HG03571 (cell line): ENCODE measurements around the gene C22orf15.
A peak's percentile ranks its signal among the peaks of the same experiment; 100 is the strongest.

ENCODE experiments used
- ATAC-seq: cut with Tn5 transposase; IDR thresholded peaks from one replicate; pipeline ENCODE4 v1.9.1; 2021; ENCODE audit not compliant: unreplicated experiment

C22orf15 gene

GRCh38 chr22:23750714-23751440 is 11.9 kb upstream of the C22orf15 start, which contains the start of gene ZNF70:
TSS of gene ZNF70 (minus strand) at chr22:23751112. CDS start at chr22:23745140, 5,972 bp downstream.
- ATAC-seq = peak; percentile 63

- ATAC-seq = peak; percentile 12
These were observed 11.3 kb upstream of the C22orf15 start for GRCh38 chr22:23751441-23751996.

DNA sequence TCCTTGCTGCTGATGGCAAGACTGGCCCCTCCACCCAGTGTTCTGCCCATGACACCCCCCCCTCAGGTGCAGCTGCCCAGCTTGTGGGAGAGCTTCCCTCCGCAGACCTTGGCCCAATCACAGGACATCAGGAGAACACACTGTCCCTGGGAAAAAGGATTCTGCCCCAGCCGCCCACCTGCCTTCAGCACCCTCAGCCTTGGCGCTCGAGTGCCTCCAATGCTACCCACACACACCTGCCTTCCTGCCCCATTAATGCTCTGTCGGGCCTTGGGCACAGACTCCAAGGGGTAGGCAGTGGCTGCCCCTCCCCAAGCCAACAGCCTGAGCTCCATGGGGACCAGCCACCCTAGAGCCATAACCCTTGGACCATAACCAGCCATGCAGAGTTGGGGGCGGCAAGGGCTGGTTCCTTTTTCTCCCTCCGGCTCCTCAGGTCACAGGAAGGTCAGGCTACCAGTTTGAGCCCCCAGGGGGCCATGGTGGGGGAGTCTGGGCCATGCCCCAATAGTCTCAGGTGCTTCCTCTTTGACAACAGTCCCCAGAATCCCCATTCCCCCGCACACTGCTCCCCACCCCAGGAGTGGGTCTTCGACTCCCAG is 10.6 kb upstream of the C22orf15 start:
- no peak for ATAC-seq

GRCh38 chr22:23752750-23753149 is 10.0 kb upstream of the C22orf15 start:
- ATAC-seq = no peak

DNA sequence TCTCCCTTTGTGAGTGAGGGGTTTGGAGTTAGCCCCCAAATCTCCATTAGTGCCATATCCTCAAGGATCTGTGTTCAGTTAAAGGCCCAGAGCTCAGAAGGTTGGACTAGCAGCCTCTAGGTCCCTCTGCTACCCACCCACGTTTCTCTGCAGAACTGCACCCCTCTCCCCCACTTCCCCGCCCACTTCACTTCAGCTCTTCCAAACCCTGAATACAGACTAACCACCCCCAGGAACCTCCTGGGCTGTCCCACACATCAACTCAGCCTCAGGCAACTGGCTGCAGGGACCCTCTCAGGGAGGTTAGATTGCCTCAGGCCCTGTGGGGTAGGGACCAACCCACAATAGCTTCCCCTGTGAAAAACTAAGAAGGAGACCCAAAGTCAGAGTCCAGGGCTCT is 9.4 kb upstream of the C22orf15 start:
- ATAC-seq = no peak

DNA sequence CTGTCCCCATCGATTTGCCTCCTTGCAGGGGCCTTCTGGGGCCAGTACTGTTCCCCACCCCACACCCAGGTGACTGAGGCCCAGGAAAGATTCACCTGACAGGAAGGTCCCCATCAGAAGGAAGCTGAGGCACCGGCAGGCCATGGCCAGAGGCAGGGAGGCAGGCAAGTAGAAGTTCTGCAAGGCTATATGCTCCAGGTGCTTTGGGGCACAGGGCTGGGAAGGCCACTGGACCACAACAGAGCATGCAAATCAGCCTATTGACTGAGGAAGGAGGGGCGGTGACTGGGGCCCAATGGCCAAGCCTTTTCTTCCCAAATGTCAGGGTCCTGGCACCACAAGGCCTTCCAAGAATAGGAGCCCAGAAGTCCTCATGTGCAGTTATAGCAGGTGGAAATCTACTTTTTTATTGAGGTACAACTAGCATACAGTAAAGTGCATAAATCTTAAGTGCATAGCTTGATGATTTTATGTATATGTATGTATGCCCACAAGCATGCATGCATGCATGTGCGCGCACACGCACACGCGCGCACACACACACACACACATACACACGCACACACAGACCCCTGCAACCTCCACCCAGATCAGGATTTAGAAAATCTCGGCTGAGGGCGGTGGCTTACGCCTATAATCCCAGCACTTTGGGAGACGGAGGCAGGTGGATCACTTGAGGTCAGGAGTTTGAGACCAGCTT is 8.4 kb upstream of the C22orf15 start, which contains the start of gene VPREB3:
TSS of gene VPREB3 (minus strand) at position 206 of the 700 bp plus-strand sequence. CDS start at position 144, 62 bp downstream.
- ATAC-seq = no peak

- ATAC-seq = no peak
These were observed 7.7 kb upstream of the C22orf15 start for GRCh38 chr22:23754980-23755636.

GRCh38 chr22:23755711-23756110 is 7.1 kb upstream of the C22orf15 start:
- no peak for ATAC-seq

- ATAC-seq = no peak
These were observed 5.9 kb upstream of the C22orf15 start for GRCh38 chr22:23756891-23757290.

- no peak for ATAC-seq
These were observed 3.2 kb upstream of the C22orf15 start for GRCh38 chr22:23759566-23759965.

- no peak for ATAC-seq
These were observed 2.7 kb upstream of the C22orf15 start for GRCh38 chr22:23760056-23760455.

DNA sequence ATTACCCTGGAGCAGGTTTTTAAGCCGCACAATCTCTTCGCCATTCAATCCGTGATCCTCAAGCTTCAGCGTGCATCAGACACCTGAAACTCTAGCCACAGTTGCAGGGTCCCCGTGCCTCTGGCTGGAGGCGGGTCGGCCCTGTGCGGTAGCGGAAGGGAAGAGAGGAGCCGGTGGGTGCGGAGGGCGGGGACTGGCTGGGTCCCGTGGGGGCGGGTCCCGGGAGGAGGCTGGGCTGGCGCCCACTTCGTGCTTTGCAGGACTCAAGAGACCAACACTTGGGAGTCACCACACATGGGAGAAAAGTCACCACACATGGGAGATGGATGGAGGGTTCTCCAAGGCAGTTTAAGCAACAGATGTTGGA is 772 bp downstream of the C22orf15 start:
- ATAC-seq = no peak

DNA sequence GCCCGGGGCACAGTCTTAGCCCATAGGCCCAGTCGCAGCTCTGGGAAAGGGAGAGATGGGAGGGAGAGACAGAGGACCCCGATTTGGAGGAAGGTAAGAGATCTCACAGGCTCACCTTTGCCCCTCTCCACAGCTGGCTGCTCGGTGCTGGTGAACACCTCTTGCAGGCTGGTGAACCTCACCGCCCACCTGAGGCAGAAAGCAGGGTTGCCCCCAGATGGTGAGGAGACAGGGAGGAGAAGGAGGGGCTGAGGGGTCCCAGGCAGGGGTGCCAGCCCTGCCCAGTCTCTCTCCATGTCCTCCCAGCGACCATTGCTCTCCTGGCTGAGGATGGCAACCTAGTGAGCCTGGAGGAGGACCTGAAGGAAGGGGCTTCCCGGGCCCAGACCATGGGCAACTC is 1.2 kb downstream of the C22orf15 start:
- no peak for ATAC-seq

- ATAC-seq = no peak
These were observed 2.4 kb downstream of the C22orf15 start for GRCh38 chr22:23764899-23765881.

- ATAC-seq = no peak
These were observed 4.5 kb downstream of the C22orf15 start for GRCh38 chr22:23767303-23767672.

DNA sequence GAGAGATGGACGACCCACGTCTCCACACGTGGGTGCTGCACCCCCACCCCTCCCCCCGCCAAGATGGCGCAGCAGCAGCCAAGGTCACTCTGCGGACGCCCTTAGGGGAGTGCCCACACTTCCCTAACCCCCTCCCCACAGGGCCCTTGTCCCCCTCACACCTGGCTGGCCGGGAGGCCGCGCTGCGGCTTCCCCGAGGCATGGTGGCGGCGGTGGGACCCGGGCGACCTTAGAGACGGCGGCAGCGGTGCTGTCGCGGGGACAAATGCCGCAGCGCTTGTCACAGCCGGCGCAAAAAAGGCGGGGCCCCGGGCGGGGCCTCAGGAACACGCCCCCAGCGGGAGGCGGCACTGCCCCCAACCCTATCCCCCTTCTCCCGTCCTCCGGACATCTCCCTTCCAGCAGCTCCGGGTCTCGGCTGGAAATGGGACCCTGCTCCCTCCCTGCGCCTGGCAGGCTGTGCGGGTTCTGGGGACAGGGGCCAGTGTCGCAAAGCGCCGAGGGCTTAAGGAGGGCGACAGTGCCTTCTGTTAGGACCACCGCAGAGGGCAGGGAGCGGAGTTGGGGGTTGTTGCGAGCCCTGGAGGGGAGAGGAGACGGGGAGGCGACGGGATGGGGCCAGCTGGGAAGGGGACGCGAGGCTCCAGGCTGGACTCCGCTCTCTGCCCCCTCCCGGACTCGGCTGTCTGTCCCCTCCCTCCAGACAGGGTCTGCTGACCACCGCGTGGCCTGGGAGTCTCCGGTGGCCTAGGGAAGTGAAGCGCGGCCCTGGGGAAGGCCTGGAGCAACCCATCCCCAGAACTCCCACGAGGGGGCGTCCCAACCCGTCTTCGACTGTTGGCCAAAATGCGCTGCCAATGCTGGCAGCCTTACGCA is 5.1 kb downstream of the C22orf15 start, which contains the start of gene CHCHD10:
TSS of gene CHCHD10 (minus strand) at position 300 of the 876 bp plus-strand sequence. CDS start at position 202, 98 bp downstream.
- no peak for ATAC-seq

GRCh38 chr22:23769321-23769965 is 6.7 kb downstream of the C22orf15 start:
- ATAC-seq = no peak

- ATAC-seq = no peak
These were observed 9.5 kb downstream of the C22orf15 start for GRCh38 chr22:23772315-23772648.
